Measurements from ENCODE around the gene RNU6-8.
A peak's percentile ranks its signal among the peaks of the same experiment; 100 is the strongest.

The RNU6-8 gene

DNA sequence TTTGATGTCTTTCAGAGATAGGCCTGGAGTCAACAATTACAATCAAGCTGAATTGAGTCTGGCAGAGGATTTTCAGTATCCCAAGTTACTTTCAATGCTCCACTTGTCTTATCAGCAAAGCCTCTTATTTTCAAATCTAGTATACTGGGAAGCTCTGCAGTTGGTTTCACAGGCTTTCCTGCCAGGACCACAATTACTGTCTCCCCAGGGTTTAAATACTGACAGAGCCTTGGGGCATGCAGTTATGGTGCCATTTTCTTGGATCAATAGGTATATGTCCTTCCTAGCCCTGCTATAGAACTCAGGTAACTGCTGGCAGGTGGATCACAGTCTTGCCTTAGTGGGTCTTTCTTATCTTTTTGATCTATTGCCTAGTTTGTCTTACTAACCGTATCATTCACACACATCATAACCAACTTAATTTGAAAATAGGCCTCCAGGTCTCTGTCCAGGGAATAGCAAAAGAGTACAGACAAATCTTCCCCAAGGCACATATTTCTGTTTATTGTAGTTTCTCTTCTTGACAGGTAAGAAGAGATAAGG is 22.4 kb upstream of the RNU6-8 start:
- no peaks in the 10 kb centered on the region for H3K36me3 ChIP-seq (ENCODE audit: control insufficient read depth in 4 of 4, insufficient read depth in 4 of 4, low read length in 3 of 4)
- H3K27me3 ChIP-seq (replicated peaks in 2 of 5; ENCODE audit: control insufficient read depth in 4 of 5, insufficient read depth in 5 of 5, low read length in 4 of 5): no peaks in the 10 kb centered on the region
- no peak for DNase-seq
- no peak overlapping the region for H3K27ac ChIP-seq (ENCODE audit: insufficient read depth in 1 of 2, low read depth in 1 of 2, low read length in 2 of 2, poor library complexity in 1 of 2, severe bottlenecking in 2 of 2)
- CTCF ChIA-PET: interaction anchor here (1.4 to 1.5 kb wide), 3 partner anchors 10 to 41 kb away, joined by 3 to 5 read pairs (median 4); no protein-coding TSS in a partner anchor
- WGBS (ENCODE audit: insufficient coverage): no CpG with 5 or more reads among the region's 1 CpG
- no peaks in the 10 kb centered on the region for H3K9me3 ChIP-seq (ENCODE audit: control extremely low read depth in 1 of 5, control insufficient read depth in 4 of 5, insufficient read depth in 2 of 5, low read depth in 1 of 5, low read length in 4 of 5)
- POLR2A ChIA-PET: no interaction called here
- H3K4me1 ChIP-seq (ENCODE audit: control extremely low read depth in 1 of 4, control insufficient read depth in 4 of 4, insufficient read depth in 4 of 4, low read length in 3 of 4): peaks cover 0 to 3% (median 0%) of the 10 kb centered on the region in 4 experiments
- H3K4me3 ChIP-seq (ENCODE audit: control insufficient read depth in 1 of 7, extremely low read depth in 1 of 7, insufficient read depth in 4 of 7, low read depth in 2 of 7, low read length in 6 of 7): no peak overlapping the region

DNA sequence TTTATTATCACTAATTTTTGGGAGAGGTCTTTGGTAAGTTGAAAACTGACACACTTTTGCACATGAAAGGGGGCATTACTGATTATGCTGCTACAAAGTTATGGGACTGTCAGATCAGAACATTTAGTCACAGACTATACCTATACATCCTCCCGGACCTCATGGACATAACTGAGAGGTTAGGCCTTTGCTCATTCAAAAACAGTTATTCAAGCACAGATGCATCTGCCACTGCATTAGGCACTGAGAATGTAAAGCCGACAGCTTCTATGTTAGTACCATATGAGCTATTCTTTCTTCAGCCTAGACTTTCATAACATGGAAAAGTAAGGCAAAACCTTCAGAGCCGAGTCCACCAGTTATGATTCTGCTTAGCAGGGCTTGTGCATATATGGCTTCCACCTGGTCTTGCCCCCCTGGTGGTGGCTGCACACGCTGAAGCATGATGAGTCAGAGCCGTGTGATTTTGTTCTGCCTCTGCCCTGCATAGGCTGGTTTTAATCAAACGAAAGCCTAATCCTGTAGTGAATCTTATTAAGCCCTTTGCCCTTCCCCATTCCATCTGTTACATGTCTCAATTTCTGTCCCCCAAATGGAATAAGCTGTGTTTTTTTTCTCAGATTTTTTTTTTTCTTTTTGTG is 21.8 kb upstream of the RNU6-8 start:
- Histone ChIP-seq H3K27me3 (replicated peaks in 2 of 5; ENCODE audit: control insufficient read depth in 4 of 5, insufficient read depth in 5 of 5, low read length in 4 of 5) (no peaks in the 10 kb centered on the region), H3K9me3 (ENCODE audit: control extremely low read depth in 1 of 5, control insufficient read depth in 4 of 5, insufficient read depth in 2 of 5, low read depth in 1 of 5, low read length in 4 of 5) (no peaks in the 10 kb centered on the region), H3K4me3 (ENCODE audit: control insufficient read depth in 1 of 7, extremely low read depth in 1 of 7, insufficient read depth in 4 of 7, low read depth in 2 of 7, low read length in 6 of 7) (no peak overlapping the region), H3K4me1 (ENCODE audit: control extremely low read depth in 1 of 4, control insufficient read depth in 4 of 4, insufficient read depth in 4 of 4, low read length in 3 of 4) (peaks cover 0 to 3% (median 0%) of the 10 kb centered on the region in 4 experiments), H3K36me3 (ENCODE audit: control insufficient read depth in 4 of 4, insufficient read depth in 4 of 4, low read length in 3 of 4) (no peaks in the 10 kb centered on the region), H3K27ac (ENCODE audit: insufficient read depth in 1 of 2, low read depth in 1 of 2, low read length in 2 of 2, poor library complexity in 1 of 2, severe bottlenecking in 2 of 2) (no peak overlapping the region)
- 81% methylated on average over 5 of the region's 6 CpGs for WGBS (ENCODE audit: insufficient coverage)
- peak; percentile 55 to 82 (median 78) for DNase-seq
- ChIA-PET POLR2A (no interaction called here), CTCF (interaction anchor here (1.1 to 1.5 kb wide), 4 partner anchors 8 to 41 kb away, joined by 3 to 6 read pairs (median 4); no protein-coding TSS in a partner anchor)

DNA sequence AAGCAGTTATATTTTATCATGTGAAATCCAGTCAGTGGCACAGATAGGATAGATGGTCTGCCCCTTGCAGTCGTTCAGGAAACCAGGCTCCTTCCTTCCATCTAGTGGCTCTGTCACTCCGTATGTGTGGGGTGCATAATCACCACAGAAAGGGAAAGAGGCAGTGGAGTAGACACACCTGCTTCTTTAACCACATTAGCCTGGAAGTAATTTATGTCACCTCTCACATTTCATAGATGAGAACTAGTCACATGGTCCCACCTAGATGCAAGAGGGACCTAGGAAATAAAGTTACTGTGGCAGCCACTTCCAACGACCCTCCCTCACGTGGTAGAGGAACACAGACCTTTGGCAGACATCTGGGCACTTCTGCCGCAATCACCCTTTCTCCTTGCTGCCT is 14.2 kb upstream of the RNU6-8 start:
- Histone ChIP-seq H3K27ac (ENCODE audit: insufficient read depth in 1 of 2, low read depth in 1 of 2, low read length in 2 of 2, poor library complexity in 1 of 2, severe bottlenecking in 2 of 2) (no peak overlapping the region), H3K27me3 (replicated peaks in 2 of 5; ENCODE audit: control insufficient read depth in 4 of 5, insufficient read depth in 5 of 5, low read length in 4 of 5) (no peaks in the 10 kb centered on the region), H3K4me3 (ENCODE audit: control insufficient read depth in 1 of 7, extremely low read depth in 1 of 7, insufficient read depth in 4 of 7, low read depth in 2 of 7, low read length in 6 of 7) (peak overlapping the region in 3 of 7 experiments; percentile 35 to 58 (median 36)), H3K9me3 (ENCODE audit: control extremely low read depth in 1 of 5, control insufficient read depth in 4 of 5, insufficient read depth in 2 of 5, low read depth in 1 of 5, low read length in 4 of 5) (peaks cover 0 to 4% (median 0%) of the 10 kb centered on the region in 5 experiments), H3K36me3 (ENCODE audit: control insufficient read depth in 4 of 4, insufficient read depth in 4 of 4, low read length in 3 of 4) (no peaks in the 10 kb centered on the region), H3K4me1 (ENCODE audit: control extremely low read depth in 1 of 4, control insufficient read depth in 4 of 4, insufficient read depth in 4 of 4, low read length in 3 of 4) (peaks cover 0 to 7% (median 4%) of the 10 kb centered on the region in 4 experiments)
- WGBS (ENCODE audit: insufficient coverage): 0% methylated on average over 4 of the region's 5 CpGs
- CTCF ChIA-PET: no interaction called here
- POLR2A ChIA-PET: no interaction called here
- DNase-seq: peak; percentile 69 to 90 (median 88)

DNA sequence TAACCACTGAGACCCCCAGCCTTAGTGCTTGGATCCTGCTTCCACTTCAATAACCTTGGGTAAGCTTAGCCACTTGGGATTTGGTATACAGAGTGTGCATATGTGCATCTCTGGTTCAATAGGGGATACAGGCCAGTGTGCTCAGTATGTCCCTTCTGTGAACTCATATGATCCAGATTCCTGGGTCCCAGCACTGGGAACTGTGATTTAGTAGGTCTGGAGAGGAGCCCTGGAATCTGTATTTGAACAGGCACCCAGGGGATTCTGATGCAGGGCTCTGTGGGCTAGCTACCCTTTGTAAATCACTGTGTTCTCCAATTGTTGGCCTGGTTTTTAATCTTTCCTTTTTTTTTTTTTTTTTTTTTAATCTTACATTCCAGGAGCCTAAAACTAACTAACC is 9.8 kb upstream of the RNU6-8 start:
- Histone ChIP-seq H3K27ac (ENCODE audit: insufficient read depth in 1 of 2, low read depth in 1 of 2, low read length in 2 of 2, poor library complexity in 1 of 2, severe bottlenecking in 2 of 2) (no peak overlapping the region), H3K4me3 (ENCODE audit: control insufficient read depth in 1 of 7, extremely low read depth in 1 of 7, insufficient read depth in 4 of 7, low read depth in 2 of 7, low read length in 6 of 7) (no peak overlapping the region), H3K27me3 (replicated peaks in 2 of 5; ENCODE audit: control insufficient read depth in 4 of 5, insufficient read depth in 5 of 5, low read length in 4 of 5) (no peaks in the 10 kb centered on the region), H3K9me3 (ENCODE audit: control extremely low read depth in 1 of 5, control insufficient read depth in 4 of 5, insufficient read depth in 2 of 5, low read depth in 1 of 5, low read length in 4 of 5) (peaks cover 0 to 4% (median 0%) of the 10 kb centered on the region in 5 experiments), H3K4me1 (ENCODE audit: control extremely low read depth in 1 of 4, control insufficient read depth in 4 of 4, insufficient read depth in 4 of 4, low read length in 3 of 4) (peaks cover 0 to 7% (median 4%) of the 10 kb centered on the region in 4 experiments), H3K36me3 (ENCODE audit: control insufficient read depth in 4 of 4, insufficient read depth in 4 of 4, low read length in 3 of 4) (no peaks in the 10 kb centered on the region)
- CTCF ChIA-PET: interaction anchor here (0.6 to 2.4 kb wide), 3 partner anchors 10 to 39 kb away, joined by 3 to 6 read pairs (median 3); partner anchors contain the start of gene RNU6-8
- DNase-seq: no peak
- POLR2A ChIA-PET: no interaction called here

- peaks cover 0 to 6% (median 3%) of the 10 kb centered on the region in 4 experiments for H3K4me1 ChIP-seq (ENCODE audit: control extremely low read depth in 1 of 4, control insufficient read depth in 4 of 4, insufficient read depth in 4 of 4, low read length in 3 of 4)
- POLR2A ChIA-PET: no interaction called here
- CTCF ChIA-PET: interaction anchor here (1.0 to 2.4 kb wide), 3 partner anchors 8 to 101 kb away, joined by 3 to 6 read pairs (median 3); partner anchors contain the start of gene RNU6-8
- no peaks in the 10 kb centered on the region for H3K27me3 ChIP-seq (replicated peaks in 2 of 5; ENCODE audit: control insufficient read depth in 4 of 5, insufficient read depth in 5 of 5, low read length in 4 of 5)
- H3K4me3 ChIP-seq (ENCODE audit: control insufficient read depth in 1 of 7, extremely low read depth in 1 of 7, insufficient read depth in 4 of 7, low read depth in 2 of 7, low read length in 6 of 7): no peak overlapping the region
- no peak for DNase-seq
- no peak overlapping the region for H3K27ac ChIP-seq (ENCODE audit: insufficient read depth in 1 of 2, low read depth in 1 of 2, low read length in 2 of 2, poor library complexity in 1 of 2, severe bottlenecking in 2 of 2)
- WGBS (ENCODE audit: insufficient coverage): 100% methylated on average over 2 of the region's 3 CpGs
- no peaks in the 10 kb centered on the region for H3K36me3 ChIP-seq (ENCODE audit: control insufficient read depth in 4 of 4, insufficient read depth in 4 of 4, low read length in 3 of 4)
- H3K9me3 ChIP-seq (ENCODE audit: control extremely low read depth in 1 of 5, control insufficient read depth in 4 of 5, insufficient read depth in 2 of 5, low read depth in 1 of 5, low read length in 4 of 5): peaks cover 0 to 4% (median 0%) of the 10 kb centered on the region in 5 experiments
These were observed 8.0 kb upstream of the RNU6-8 start for GRCh38 chr14:32211068-32211404.

DNA sequence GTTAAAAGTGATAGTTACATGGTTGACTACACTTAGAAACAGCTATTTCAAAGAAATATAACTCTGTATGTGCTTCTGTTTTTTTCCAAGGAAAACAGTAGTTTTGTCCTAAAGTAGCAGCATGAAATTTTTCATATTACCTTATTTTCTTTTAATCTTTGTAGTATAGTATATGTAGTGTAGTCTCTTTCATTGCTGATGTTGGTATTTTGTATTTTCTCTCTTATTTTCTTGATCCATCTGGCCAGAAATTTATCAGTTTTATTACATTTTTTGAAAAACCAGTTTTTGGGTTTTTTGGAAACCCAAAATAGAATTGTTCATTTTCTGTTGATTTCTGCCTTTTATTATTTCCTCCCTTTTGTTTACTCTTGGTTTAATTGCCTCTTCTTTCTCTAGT is 6.4 kb upstream of the RNU6-8 start:
- Histone ChIP-seq H3K9me3 (ENCODE audit: control extremely low read depth in 1 of 5, control insufficient read depth in 4 of 5, insufficient read depth in 2 of 5, low read depth in 1 of 5, low read length in 4 of 5) (no peaks in the 10 kb centered on the region), H3K36me3 (ENCODE audit: control insufficient read depth in 4 of 4, insufficient read depth in 4 of 4, low read length in 3 of 4) (no peaks in the 10 kb centered on the region), H3K4me3 (ENCODE audit: control insufficient read depth in 1 of 7, extremely low read depth in 1 of 7, insufficient read depth in 4 of 7, low read depth in 2 of 7, low read length in 6 of 7) (no peak overlapping the region), H3K27me3 (replicated peaks in 2 of 5; ENCODE audit: control insufficient read depth in 4 of 5, insufficient read depth in 5 of 5, low read length in 4 of 5) (no peaks in the 10 kb centered on the region), H3K4me1 (ENCODE audit: control extremely low read depth in 1 of 4, control insufficient read depth in 4 of 4, insufficient read depth in 4 of 4, low read length in 3 of 4) (peaks cover under 1 to 14% (median 8%) of the 10 kb centered on the region in 4 experiments), H3K27ac (ENCODE audit: insufficient read depth in 1 of 2, low read depth in 1 of 2, low read length in 2 of 2, poor library complexity in 1 of 2, severe bottlenecking in 2 of 2) (no peak overlapping the region)
- no peak for DNase-seq
- POLR2A ChIA-PET: no interaction called here
- CTCF ChIA-PET: no interaction called here

DNA sequence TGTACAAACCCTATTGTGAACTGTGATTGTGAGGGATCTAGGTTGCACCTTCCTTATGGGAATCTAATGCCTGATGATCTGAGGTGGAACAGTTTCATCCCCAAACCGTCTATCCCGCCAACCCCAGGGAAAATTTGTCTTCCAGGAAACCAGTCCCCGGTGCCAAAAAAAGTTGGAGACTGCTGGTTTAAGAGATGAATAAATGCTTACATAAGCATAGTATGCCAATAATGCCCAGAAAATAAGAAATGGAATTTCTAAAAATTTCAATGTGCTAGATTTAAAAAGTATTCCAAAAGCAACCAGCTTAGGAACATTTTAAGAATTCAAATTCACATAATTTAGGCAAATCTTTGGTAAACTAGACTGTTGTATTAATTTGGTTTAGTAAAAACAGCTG is 5.4 kb upstream of the RNU6-8 start:
- ChIA-PET POLR2A (no interaction called here), CTCF (no interaction called here)
- Histone ChIP-seq H3K36me3 (ENCODE audit: control insufficient read depth in 4 of 4, insufficient read depth in 4 of 4, low read length in 3 of 4) (no peaks in the 10 kb centered on the region), H3K27ac (ENCODE audit: insufficient read depth in 1 of 2, low read depth in 1 of 2, low read length in 2 of 2, poor library complexity in 1 of 2, severe bottlenecking in 2 of 2) (no peak overlapping the region), H3K27me3 (replicated peaks in 2 of 5; ENCODE audit: control insufficient read depth in 4 of 5, insufficient read depth in 5 of 5, low read length in 4 of 5) (no peaks in the 10 kb centered on the region), H3K4me1 (ENCODE audit: control extremely low read depth in 1 of 4, control insufficient read depth in 4 of 4, insufficient read depth in 4 of 4, low read length in 3 of 4) (peaks cover 8 to 22% (median 15%) of the 10 kb centered on the region in 4 experiments), H3K9me3 (ENCODE audit: control extremely low read depth in 1 of 5, control insufficient read depth in 4 of 5, insufficient read depth in 2 of 5, low read depth in 1 of 5, low read length in 4 of 5) (no peaks in the 10 kb centered on the region), H3K4me3 (ENCODE audit: control insufficient read depth in 1 of 7, extremely low read depth in 1 of 7, insufficient read depth in 4 of 7, low read depth in 2 of 7, low read length in 6 of 7) (no peak overlapping the region)
- DNase-seq: no peak
- no CpG with 5 or more reads among the region's 3 CpGs for WGBS (ENCODE audit: insufficient coverage)

Measured in common myeloid progenitor, CD34-positive (primary cell).